AG09319 (cell line): ENCODE measurements around the gene TIMP1.

Experiments used
- DNase-seq: peaks from one replicate; pipeline ENCODE4 v3.0.0-alpha.2; 2010; ENCODE audit warnings: low read depth; ENCODE audit errors: extremely low read depth
- TF ChIP-seq, protein P1 (sequence below): IDR thresholded peaks from 2 replicates; pipeline ENCODE4 v1.5.1; 2011; ENCODE audit warnings: low read depth, mild to moderate bottlenecking, inconsistent platforms, low read length, moderate library complexity

The TIMP1 gene

DNA sequence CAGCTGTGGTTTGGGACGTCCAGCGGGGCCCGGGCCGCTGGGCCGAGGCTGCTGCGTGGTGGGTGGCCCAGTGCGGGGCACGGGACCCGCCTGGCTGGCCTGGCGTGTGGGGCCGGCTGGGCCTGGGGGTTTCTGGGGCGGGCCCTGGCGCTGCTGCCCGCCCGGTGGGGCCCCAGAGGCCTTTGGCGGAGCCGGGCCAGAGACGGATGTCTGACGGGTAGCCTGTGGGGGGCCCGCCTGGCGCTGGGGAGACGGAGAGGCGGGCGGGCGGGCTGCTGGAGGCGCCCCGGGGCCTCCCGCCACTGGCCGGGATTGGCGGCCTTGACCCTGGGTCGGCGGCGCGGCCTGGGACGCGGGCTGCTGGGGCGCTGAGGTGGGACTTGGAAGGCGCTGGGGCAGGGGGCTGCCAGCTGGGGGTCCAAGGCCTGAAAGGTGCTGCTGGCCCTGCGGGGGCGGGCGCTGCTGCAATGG, 8.1 kb upstream of the TIMP1 start:
- TF ChIP-seq, protein P1, sequence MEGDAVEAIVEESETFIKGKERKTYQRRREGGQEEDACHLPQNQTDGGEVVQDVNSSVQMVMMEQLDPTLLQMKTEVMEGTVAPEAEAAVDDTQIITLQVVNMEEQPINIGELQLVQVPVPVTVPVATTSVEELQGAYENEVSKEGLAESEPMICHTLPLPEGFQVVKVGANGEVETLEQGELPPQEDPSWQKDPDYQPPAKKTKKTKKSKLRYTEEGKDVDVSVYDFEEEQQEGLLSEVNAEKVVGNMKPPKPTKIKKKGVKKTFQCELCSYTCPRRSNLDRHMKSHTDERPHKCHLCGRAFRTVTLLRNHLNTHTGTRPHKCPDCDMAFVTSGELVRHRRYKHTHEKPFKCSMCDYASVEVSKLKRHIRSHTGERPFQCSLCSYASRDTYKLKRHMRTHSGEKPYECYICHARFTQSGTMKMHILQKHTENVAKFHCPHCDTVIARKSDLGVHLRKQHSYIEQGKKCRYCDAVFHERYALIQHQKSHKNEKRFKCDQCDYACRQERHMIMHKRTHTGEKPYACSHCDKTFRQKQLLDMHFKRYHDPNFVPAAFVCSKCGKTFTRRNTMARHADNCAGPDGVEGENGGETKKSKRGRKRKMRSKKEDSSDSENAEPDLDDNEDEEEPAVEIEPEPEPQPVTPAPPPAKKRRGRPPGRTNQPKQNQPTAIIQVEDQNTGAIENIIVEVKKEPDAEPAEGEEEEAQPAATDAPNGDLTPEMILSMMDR = no peak
- no peak for DNase-seq

DNA sequence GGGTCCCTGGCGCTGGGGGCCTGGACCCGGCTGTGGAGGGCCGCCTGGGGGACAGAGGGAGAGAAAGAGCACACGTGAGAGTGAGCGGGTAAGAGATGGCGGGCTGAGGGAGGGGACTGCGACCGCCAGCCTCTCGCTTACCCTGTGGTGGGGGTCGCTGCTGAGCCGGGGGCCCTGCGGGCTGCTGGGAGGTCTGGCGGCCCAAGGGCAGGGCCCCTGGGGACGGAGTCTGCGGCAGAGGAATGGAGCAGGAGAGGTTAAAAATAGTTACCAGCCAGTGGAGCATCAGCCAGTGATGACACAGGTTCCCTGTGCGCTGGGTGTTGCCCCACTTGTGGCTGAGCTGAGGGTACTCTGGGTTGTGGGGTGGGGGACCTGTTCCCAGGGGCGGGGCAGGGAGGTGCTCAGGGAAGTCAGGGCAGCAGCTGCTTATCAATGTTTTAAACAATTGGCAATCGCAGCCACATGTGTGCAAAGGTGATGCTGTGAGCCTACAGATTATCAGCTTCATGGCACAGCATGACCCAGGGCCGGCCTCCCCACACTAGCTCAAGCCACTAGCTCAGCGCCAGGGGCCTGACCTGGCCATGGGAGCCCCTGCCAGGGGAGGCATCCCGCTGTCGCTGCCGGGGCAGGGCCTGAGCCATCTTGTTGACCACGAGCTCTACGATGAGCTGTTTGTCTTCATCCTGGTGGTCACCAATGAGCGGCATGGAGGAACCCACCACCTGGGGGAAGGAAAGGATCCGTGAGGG, 7.5 kb upstream of the TIMP1 start:
- no peak for DNase-seq
- TF ChIP-seq, protein P1 = no peak

- TF ChIP-seq, protein P1 = no peak
Observed at GRCh38 chrX:47576021-47576898, 6.0 kb upstream of the TIMP1 start.

GRCh38 chrX:47577424-47577823, 4.8 kb upstream of the TIMP1 start:
- TF ChIP-seq, protein P1 = no peak

More at GRCh38 chrX:47576021-47576898, 6.0 kb upstream of the TIMP1 start:
- no peak for DNase-seq

DNA sequence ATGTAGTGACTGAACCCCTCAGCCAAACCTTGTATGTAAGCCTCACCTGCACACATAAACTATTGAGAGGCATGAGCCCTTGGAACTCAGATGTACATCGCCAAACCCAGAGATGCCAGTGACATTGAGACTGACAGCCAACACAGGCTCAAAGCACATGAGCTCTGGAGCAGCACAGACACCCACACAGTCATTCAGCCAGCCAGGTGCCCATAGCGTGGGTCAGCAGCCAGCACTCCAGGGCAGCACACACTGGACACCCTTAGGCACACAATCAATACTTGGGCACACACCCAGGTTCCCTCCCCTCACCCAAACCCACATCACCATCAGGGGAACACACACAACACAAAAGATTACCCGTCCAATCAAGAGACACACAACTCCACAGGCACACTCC, 4.3 kb upstream of the TIMP1 start:
- DNase-seq = no peak

More at GRCh38 chrX:47577424-47577823, 4.8 kb upstream of the TIMP1 start:
- DNase-seq = no peak

DNA sequence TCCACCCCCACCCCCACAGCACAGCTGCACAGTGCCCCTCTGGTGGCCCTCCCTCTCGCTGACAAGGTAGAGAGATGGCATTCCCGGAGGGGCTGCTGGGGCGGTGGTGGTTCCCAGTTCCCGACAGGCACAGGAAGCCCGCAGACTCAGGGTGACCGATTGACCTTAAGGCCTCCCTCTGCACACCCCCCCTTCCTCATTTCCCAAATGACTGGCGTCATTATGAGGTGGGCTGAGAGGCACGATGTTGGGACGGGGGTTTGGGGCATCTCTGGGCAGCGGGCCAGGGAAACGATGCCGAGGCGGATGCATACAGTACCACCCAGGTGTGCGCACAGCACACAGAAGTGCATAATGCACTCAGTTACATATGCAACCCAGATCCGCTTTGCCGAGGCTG, 3.5 kb upstream of the TIMP1 start:
- DNase-seq = no peak
- TF ChIP-seq, protein P1 = no peak

More for the DNA sequence above, 4.3 kb upstream of the TIMP1 start:
- TF ChIP-seq, protein P1 = no peak

DNA sequence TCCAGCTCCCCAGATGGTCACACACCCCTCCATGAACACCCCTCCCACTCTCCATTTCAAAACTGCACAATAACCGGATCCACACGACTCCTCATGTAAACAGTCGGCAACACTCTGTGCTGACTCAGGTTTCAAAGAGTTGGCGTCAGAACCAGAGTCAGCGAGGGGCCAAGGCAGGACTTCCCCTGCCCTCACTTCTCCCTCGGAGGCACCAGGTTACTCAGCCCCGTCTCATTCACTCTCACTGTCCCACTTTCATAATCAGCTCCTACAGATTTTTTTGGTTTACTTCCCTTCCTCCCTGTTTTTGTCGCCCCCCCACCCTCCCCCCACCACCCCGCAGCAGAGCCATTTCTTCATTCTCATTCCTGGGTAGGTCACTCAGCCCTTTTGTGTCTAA, 2.7 kb upstream of the TIMP1 start:
- TF ChIP-seq, protein P1 = no peak
- no peak for DNase-seq
